Calu3 (cell line): ENCODE data around the gene SLC3A2. TPM values are rescaled to one million over a fixed set of nuclear protein-coding genes. Genes with fewer than 3 reads are reported as not detected.

Experiments used
- BruUV-seq: library from RNA; stranded (reverse); fragments of 400-500 nt; replicated peaks from 2 replicates; lab custom pipeline; 2021; lab: Mats Ljungman, UMichigan
- CTCF ChIA-PET: fragments of 300-600 bp; sonication (Branson Sonifier 250); formaldehyde crosslinking; loops from one replicate; lab custom pipeline; 2022; ENCODE audit warnings: antibody characterized with exemption; lab: Charles Lee
- DNase-seq: peaks from one replicate; pipeline ENCODE4 v3.0.0; 2022
- H3K27ac Mint-ChIP-seq: one replicate; pipeline ENCODE4 v1.8.0; 2022; ENCODE audit warnings: mixed read lengths; ENCODE audit not compliant: unreplicated experiment
- H3K27me3 Mint-ChIP-seq: one replicate; pipeline ENCODE4 v1.8.0; 2022; ENCODE audit warnings: mixed read lengths; ENCODE audit not compliant: unreplicated experiment
- H3K36me3 Mint-ChIP-seq: one replicate; pipeline ENCODE4 v1.8.0; 2022; ENCODE audit warnings: mild to moderate bottlenecking, moderate library complexity, mixed read lengths; ENCODE audit not compliant: insufficient read depth, unreplicated experiment
- H3K4me1 Mint-ChIP-seq: one replicate; pipeline ENCODE4 v1.8.0; 2022; ENCODE audit warnings: mild to moderate bottlenecking, low read depth, mixed read lengths; ENCODE audit not compliant: unreplicated experiment
- H3K4me3 Mint-ChIP-seq: one replicate; pipeline ENCODE4 v1.8.0; 2022; ENCODE audit warnings: mild to moderate bottlenecking, low read depth, moderate library complexity, mixed read lengths; ENCODE audit not compliant: unreplicated experiment
- H3K9me3 Mint-ChIP-seq: one replicate; pipeline ENCODE4 v1.8.0; 2022; ENCODE audit warnings: low read depth, mixed read lengths; ENCODE audit not compliant: unreplicated experiment
- intact Hi-C: fragments of 100-400 bp; cut with micrococcal nuclease; formaldehyde crosslinking; loops from one replicate; pipeline ENCODE4 v1.10.0; 2022; ENCODE audit not compliant: unreplicated experiment
- total RNA-seq: library from RNA; stranded (reverse); gene quantifications from 2 replicates; pipeline ENCODE4 v1.2.3, GENCODE V29; 2022
- TF ChIP-seq, protein P1 (sequence below): fragments of 200-600 bp; IDR thresholded peaks from one replicate; pipeline ENCODE4 v1.8.0; 2022; ENCODE audit warnings: antibody characterized with exemption; ENCODE audit not compliant: unreplicated experiment

The SLC3A2 gene
- total RNA-seq, 1 experiment from 2014 or later: 444 TPM

GRCh38 chr11:62917906-62918502 is 37.3 kb downstream of the SLC3A2 start:
- no peak overlapping the region for H3K27ac Mint-ChIP-seq
- TF ChIP-seq, protein P1, sequence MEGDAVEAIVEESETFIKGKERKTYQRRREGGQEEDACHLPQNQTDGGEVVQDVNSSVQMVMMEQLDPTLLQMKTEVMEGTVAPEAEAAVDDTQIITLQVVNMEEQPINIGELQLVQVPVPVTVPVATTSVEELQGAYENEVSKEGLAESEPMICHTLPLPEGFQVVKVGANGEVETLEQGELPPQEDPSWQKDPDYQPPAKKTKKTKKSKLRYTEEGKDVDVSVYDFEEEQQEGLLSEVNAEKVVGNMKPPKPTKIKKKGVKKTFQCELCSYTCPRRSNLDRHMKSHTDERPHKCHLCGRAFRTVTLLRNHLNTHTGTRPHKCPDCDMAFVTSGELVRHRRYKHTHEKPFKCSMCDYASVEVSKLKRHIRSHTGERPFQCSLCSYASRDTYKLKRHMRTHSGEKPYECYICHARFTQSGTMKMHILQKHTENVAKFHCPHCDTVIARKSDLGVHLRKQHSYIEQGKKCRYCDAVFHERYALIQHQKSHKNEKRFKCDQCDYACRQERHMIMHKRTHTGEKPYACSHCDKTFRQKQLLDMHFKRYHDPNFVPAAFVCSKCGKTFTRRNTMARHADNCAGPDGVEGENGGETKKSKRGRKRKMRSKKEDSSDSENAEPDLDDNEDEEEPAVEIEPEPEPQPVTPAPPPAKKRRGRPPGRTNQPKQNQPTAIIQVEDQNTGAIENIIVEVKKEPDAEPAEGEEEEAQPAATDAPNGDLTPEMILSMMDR: no peak
- no peaks in the 10 kb centered on the region for H3K36me3 Mint-ChIP-seq
- peaks cover 73% of the 10 kb centered on the region for H3K27me3 Mint-ChIP-seq
- no peak for DNase-seq
- CTCF ChIA-PET: no interaction called here
- BruUV-seq: no TSS peak
- peaks cover 19% of the 10 kb centered on the region for H3K4me1 Mint-ChIP-seq
- no peaks in the 10 kb centered on the region for H3K9me3 Mint-ChIP-seq
- intact Hi-C loops: no loop called here
- H3K4me3 Mint-ChIP-seq: no peak overlapping the region

GRCh38 chr11:62918531-62918930 is 37.8 kb downstream of the SLC3A2 start:
- H3K27me3 Mint-ChIP-seq: peaks cover 79% of the 10 kb centered on the region
- H3K4me1 Mint-ChIP-seq: peaks cover 19% of the 10 kb centered on the region
- no peaks in the 10 kb centered on the region for H3K36me3 Mint-ChIP-seq
- intact Hi-C loops: no loop called here
- no TSS peak for BruUV-seq
- H3K27ac Mint-ChIP-seq: no peak overlapping the region
- no peaks in the 10 kb centered on the region for H3K9me3 Mint-ChIP-seq
- TF ChIP-seq, protein P1: no peak
- H3K4me3 Mint-ChIP-seq: no peak overlapping the region
- CTCF ChIA-PET: no interaction called here
- DNase-seq: no peak

GRCh38 chr11:62919476-62919875 is 38.8 kb downstream of the SLC3A2 start:
- no peak for DNase-seq
- H3K4me3 Mint-ChIP-seq: no peak overlapping the region
- peaks cover 87% of the 10 kb centered on the region for H3K27me3 Mint-ChIP-seq
- H3K9me3 Mint-ChIP-seq: no peaks in the 10 kb centered on the region
- no peaks in the 10 kb centered on the region for H3K36me3 Mint-ChIP-seq
- peaks cover 19% of the 10 kb centered on the region for H3K4me1 Mint-ChIP-seq
- intact Hi-C loops: no loop called here
- CTCF ChIA-PET: interaction anchor here (0.6 kb wide), 1 partner anchor 38 kb away, joined by 3 read pairs; no protein-coding TSS in a partner anchor
- H3K27ac Mint-ChIP-seq: no peak overlapping the region
- BruUV-seq: no TSS peak
- TF ChIP-seq, protein P1: no peak

DNA sequence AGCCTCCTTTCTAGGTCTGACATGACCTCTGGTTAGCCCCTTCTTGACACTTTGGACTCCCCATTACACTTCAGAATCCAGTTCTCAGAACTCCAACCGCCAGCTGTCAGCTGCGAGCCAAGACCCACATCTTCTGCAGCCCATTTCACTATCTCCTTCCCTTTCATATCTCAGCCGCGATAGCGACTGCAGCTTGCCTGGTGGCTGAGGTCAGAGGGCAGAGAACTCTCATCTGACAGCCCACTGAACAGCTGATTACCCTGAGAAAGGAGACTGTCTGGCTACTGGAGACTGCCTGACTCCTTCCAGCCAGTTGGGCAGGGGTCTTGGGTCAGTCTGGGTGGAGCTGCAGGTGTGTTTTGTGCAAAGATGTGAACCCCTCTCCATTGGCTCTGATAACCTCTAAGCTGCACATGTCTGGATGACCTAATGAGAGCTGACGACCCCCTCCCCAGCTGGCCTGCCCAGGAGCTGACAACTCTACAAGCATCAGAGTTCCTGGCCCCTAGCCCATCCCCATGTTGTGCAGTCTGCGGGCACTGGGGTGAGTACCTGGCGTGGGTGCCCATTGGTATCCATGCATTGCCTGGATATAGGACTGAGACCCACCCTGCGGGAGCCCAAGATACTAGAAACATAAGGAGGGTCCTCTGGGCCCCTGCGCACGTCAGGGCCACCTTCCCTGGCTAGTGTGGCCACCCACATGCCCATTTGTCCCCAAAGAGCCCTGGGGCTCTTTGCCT is 39.4 kb downstream of the SLC3A2 start:
- H3K4me1 Mint-ChIP-seq: peaks cover 19% of the 10 kb centered on the region
- no peak overlapping the region for H3K27ac Mint-ChIP-seq
- DNase-seq: no peak
- BruUV-seq: no TSS peak
- no peaks in the 10 kb centered on the region for H3K36me3 Mint-ChIP-seq
- TF ChIP-seq, protein P1: no peak
- intact Hi-C loops: no loop called here
- H3K27me3 Mint-ChIP-seq: peaks cover 92% of the 10 kb centered on the region
- CTCF ChIA-PET: interaction anchor here (0.6 to 1.2 kb wide), 3 partner anchors 21 to 55 kb away, joined by 3 to 10 read pairs (median 4); no protein-coding TSS in a partner anchor
- H3K9me3 Mint-ChIP-seq: no peaks in the 10 kb centered on the region
- no peak overlapping the region for H3K4me3 Mint-ChIP-seq
